Measurements from ENCODE around the gene KIR3DL2. TPM values are rescaled to one million over a fixed set of nuclear protein-coding genes. Genes with fewer than 3 reads are reported as not detected.

KIR3DL2 gene
- total RNA-seq: not detected in 2 replicates

GRCh38 chr19:54850061-54850640 is at the start of gene KIR3DL2:
KIR3DL2 (plus strand) TSS chr19:54850443; CDS start chr19:54850476, 33 bp downstream.

GRCh38 chr19:54803410-54803809 is 46.8 kb upstream of the KIR3DL2 start, which contains the start of gene KIR2DL4:
KIR2DL4 (plus strand) TSS chr19:54803610; CDS start chr19:54803652, 42 bp downstream.

DNA sequence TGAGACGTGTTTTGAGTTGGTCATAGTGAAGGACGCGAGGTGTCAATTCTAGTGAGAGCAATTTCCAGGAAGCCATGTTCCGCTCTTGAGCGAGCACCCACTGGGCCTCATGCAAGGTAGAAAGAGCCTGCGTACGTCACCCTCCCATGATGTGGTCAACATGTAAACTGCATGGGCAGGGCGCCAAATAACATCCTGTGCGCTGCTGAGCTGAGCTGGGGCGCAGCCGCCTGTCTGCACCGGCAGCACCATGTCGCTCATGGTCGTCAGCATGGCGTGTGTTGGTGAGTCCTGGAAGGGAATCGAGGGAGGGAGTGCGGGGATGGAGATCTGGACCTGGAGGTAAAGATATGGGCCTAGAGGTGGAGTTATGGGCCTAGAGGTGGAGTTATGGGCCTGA is 34.0 kb upstream of the KIR3DL2 start, which contains the start of gene KIR3DL1:
Gene KIR3DL1 (plus strand): TSS at position 218 of the 400 bp plus-strand sequence.

GRCh38 chr19:54832496-54832895 is 17.7 kb upstream of the KIR3DL2 start, which contains the start of gene KIR2DS4:
KIR2DS4 (plus strand) TSS chr19:54832676.

GRCh38 chr19:54873990-54874389 is 23.7 kb downstream of the KIR3DL2 start, which contains the start of gene FCAR:
FCAR (plus strand) TSS chr19:54874235; CDS start chr19:54874290, 55 bp downstream.

DNA sequence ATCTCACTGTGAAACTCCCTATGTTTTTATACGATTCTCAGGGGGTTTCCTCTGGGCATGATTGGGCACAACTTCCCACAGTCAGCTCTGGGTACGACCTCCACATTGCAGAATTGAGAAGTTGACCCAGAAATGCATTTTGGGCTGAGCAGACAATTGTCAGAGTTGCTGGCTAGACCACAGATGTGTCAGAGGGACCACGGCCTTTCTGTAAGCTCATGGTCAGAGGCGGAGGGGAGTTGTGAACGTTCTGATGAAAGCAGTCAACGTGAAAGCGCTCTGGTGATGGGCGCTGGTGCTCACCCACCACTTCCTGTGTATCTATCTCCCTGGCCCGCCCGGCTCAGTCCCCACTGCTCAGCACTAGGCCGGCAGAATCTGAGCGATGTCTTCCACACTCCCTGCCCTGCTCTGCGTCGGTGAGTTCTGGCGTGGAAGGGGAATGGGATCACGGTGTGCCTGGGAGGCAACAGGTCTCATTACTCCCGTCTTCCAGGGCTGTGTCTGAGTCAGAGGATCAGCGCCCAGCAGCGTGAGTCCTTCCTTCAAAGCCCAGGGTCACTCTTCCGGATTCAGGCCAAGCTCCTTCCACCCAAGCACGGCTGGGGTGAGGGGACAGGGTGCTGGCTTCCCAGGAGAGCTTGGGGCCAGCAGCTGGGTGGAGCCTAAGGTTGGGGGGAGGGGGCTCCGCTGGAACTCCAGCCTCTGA is 55.7 kb downstream of the KIR3DL2 start, which contains the start of gene NCR1:
Gene NCR1 (plus strand): TSS at position 346 of the 709 bp plus-strand sequence. CDS start 40 bp downstream, at position 386.

Other genes starting within 250 kb of the KIR3DL2 start
- not detected in 2 replicates for gene LILRB1, start 220.0 kb upstream of the KIR3DL2 start, total RNA-seq
- not detected in 2 replicates for gene LILRB4, start 187.5 kb upstream of the KIR3DL2 start, total RNA-seq
- not detected in 2 replicates for gene KIR3DL3, start 126.0 kb upstream of the KIR3DL2 start, total RNA-seq
- not detected in 2 replicates for gene KIR2DL3, start 111.9 kb upstream of the KIR3DL2 start, total RNA-seq
- gene KIR2DL1, start 80.7 kb upstream of the KIR3DL2 start, total RNA-seq: not detected in 2 replicates
- gene KIR2DL4, start 46.8 kb upstream of the KIR3DL2 start, total RNA-seq: not detected in 2 replicates
- gene KIR3DL1, start 34.0 kb upstream of the KIR3DL2 start, total RNA-seq: not detected in 2 replicates
- not detected in 2 replicates for gene KIR2DS4, start 17.8 kb upstream of the KIR3DL2 start, total RNA-seq
- not detected in 2 replicates for gene FCAR, start 23.8 kb downstream of the KIR3DL2 start, total RNA-seq
- gene NCR1, start 55.7 kb downstream of the KIR3DL2 start, total RNA-seq: not detected in 2 replicates
- not detected in 2 replicates for gene NLRP7, start 97.1 kb downstream of the KIR3DL2 start, total RNA-seq
- 2.6 TPM in 1 of 2 replicates, not detected in the other for gene NLRP2, start 115.9 kb downstream of the KIR3DL2 start, total RNA-seq
- 0.18 TPM in 1 of 2 replicates, not detected in the other for gene GP6, start 187.8 kb downstream of the KIR3DL2 start, total RNA-seq
- gene RDH13, start 212.7 kb downstream of the KIR3DL2 start, total RNA-seq: 7.4 and 10.3 TPM in 2 replicates
- gene EPS8L1, start 225.4 kb downstream of the KIR3DL2 start, total RNA-seq: 0.30 and 1.3 TPM in 2 replicates